Left cardiac atrium (tissue), 4 donors: ENCODE data around the gene P2RX1. TPM values are rescaled to one million over a fixed set of nuclear protein-coding genes. Genes with fewer than 3 reads are reported as not detected.
A peak's percentile ranks its signal among the peaks of the same experiment; 100 is the strongest.
"Not testable (repeated sequence)": the region's sequence is repeated elsewhere in the genome, so short reads cannot be mapped to it uniquely, and the experiment has no call there.

Experiments
- ATAC-seq, 2 donors: fragments of 200-7000 bp; cut with Tn5 transposase; one replicate each; pipeline ENCODE4 v1.9.1; 2020; ENCODE audit warnings: mild to moderate bottlenecking in 2 of 2, moderate library complexity in 2 of 2
- DNase-seq: peaks from one replicate; pipeline ENCODE4 v3.0.0-alpha.2; 2020
- intact Hi-C, 2 donors: fragments of 100-400 bp; cut with DNase I; formaldehyde crosslinking; loops; one replicate each; pipeline versions ENCODE4 v1.14.1 to v1.15.1; 2022 to 2023
- total RNA-seq, 2 donors: library from RNA; stranded (reverse); fragmentation: NEBNext Ultra II Directional; extraction: Animal tissue kit (Norgen Biotek cat#: 25700); gene quantifications; one replicate each; pipeline ENCODE4 v1.2.1, GENCODE V29; 2021
- donor health status: DM: no; HTN: yes; CAD: no.
- donor health status: DM: no; HTN: yes; CAD: no; lungs with severe emphysema.
- donor health status: DM: yes; HTN: yes; CAD: no.
- donor health status: Dilated cardiomyopathy.

The P2RX1 gene
- total RNA-seq, 2 donors from 2014 or later = 0.62 to 3.5 TPM

- no peak for DNase-seq
- ATAC-seq = no peak
- intact Hi-C loops = no loop called here
Measured at GRCh38 chr17:3954086-3954485, 37.8 kb upstream of the P2RX1 start.

DNA sequence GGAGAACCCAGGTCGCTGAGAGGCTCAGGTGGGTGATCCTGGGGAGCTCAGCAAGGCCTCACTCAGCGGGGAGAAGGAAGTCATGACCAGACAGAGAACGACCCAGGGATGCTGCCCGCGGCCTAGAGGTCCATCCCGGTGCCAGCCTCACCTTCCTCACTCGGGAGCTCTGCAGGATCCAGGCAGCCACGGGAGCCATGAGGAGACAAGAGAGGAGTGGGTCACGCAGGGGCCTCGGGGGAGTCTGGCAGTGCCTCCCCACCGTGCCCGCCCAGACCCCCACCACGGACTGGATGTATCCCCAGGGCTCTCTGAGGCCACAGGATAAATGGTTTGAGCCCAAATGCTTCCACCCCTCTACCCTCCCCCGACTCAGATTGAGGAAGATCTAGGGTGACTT is 37.3 kb upstream of the P2RX1 start:
- DNase-seq = no peak
- intact Hi-C loops = no loop called here
- ATAC-seq = no peak

DNA sequence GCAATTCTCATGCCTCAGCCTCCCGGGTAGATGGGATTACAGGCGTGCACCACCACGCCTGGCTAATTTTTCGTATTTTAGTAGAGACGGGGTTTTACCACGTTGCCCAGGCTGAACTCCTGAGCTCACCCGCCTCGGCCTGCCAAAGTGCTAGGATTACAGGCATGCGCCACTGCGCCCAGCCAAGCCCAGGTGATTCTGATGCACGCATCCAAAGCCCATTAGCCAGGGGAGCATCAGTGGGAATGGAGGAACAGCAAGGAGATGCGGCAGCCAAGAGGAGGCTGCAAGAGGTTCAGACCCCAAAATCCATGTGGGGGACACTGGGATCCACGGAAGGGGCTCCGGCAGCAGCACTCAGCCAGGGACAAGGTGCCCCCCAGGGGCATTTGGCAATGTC is 35.9 kb upstream of the P2RX1 start:
- no peak for ATAC-seq
- no peak for DNase-seq
- intact Hi-C loops = no loop called here

GRCh38 chr17:3951420-3951819 is 35.2 kb upstream of the P2RX1 start:
- intact Hi-C loops = no loop called here
- ATAC-seq (no peak), DNase-seq (no peak)

GRCh38 chr17:3951003-3951402 is 34.7 kb upstream of the P2RX1 start:
- no peak for ATAC-seq
- no peak for DNase-seq
- intact Hi-C loops = no loop called here

DNA sequence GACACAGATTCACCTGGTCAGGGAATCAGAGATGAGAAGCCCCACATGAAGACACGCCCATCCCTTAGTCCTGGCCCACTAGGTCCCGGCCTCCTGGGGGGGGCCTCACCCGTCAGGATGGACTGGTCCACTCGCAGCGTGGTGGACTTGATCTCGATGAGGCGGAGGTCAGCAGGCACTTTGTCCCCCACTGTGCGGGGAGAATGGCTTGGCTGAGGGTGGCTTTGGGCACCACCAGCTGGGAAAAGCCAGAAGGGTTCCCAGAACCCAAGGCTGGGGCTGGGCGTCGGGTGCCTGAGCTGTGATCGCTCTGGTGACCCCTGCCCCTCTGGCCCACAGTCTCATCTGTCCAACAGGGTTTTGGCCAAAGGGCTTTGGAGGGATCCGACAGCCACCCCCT is 34.3 kb upstream of the P2RX1 start:
- ATAC-seq (no peak), DNase-seq (no peak)
- intact Hi-C loops = no loop called here

GRCh38 chr17:3949418-3949817 is 33.2 kb upstream of the P2RX1 start:
- intact Hi-C loops = no loop called here
- DNase-seq = no peak
- no peak for ATAC-seq

DNA sequence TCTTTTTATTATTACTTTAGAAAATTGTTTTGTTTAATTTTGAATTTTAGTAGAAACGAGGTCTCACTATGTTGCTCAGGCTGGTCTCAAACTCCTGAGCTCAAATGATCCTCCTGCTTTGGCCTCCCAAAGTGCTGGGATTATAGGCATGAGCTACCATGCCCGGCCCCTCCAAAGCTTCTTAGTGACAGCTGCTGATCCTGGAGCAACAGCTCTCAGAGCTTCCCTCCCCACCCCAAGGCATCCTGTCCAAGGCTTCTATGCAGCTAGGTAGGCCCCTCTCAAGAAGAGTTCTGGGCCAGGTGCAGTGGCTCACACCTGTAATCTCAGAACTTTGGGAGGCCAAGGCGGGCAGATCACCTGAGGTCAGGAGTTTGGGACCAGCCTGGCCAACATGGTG is 32.3 kb upstream of the P2RX1 start:
- ATAC-seq, intact Hi-C loops, DNase-seq: not testable (repeated sequence)

GRCh38 chr17:3947318-3947810 is 31.1 kb upstream of the P2RX1 start:
- DNase-seq (no peak), ATAC-seq (no peak)
- intact Hi-C loops = no loop called here

GRCh38 chr17:3946711-3947235 is 30.5 kb upstream of the P2RX1 start:
- ATAC-seq = no peak
- intact Hi-C loops = no loop called here
- no peak for DNase-seq

- ATAC-seq = peak; percentile 95 to 96
- intact Hi-C loops = no loop called here
- peak; percentile 76 for DNase-seq
Measured at GRCh38 chr17:3944485-3945388, 28.5 kb upstream of the P2RX1 start.

DNA sequence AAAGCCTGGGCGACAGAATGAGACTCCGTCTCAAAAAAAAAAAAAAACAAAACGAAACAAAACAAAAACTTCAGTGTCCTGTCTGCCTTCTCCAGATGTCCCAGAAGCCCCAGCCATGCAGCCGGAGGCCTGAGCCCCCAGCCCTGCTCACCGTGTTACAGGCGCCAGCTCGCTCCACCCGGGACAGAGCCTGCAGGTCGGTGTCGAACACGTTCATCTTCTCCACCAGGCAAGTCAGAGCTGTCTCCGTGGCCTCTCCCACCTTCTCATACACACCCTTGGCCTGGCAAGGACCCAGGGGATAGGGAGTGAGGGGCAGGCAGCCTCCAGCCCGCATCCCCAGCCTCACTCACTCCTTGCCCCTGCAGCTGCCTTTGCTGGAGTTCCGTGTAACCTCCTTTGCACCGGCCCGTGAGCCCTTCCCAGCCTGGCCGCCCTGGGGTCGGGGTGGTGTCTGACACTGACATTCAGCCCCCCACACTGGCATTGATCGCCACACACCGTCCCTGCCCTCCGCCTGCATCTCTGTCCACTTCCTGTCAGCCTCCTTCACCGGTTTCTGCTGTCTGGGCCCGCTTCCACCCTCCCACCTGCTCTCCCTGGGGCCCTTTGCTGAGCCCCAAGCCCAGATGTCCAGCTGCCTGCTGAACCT is 27.1 kb upstream of the P2RX1 start:
- intact Hi-C loops = no loop called here
- ATAC-seq = no peak
- DNase-seq = no peak

DNA sequence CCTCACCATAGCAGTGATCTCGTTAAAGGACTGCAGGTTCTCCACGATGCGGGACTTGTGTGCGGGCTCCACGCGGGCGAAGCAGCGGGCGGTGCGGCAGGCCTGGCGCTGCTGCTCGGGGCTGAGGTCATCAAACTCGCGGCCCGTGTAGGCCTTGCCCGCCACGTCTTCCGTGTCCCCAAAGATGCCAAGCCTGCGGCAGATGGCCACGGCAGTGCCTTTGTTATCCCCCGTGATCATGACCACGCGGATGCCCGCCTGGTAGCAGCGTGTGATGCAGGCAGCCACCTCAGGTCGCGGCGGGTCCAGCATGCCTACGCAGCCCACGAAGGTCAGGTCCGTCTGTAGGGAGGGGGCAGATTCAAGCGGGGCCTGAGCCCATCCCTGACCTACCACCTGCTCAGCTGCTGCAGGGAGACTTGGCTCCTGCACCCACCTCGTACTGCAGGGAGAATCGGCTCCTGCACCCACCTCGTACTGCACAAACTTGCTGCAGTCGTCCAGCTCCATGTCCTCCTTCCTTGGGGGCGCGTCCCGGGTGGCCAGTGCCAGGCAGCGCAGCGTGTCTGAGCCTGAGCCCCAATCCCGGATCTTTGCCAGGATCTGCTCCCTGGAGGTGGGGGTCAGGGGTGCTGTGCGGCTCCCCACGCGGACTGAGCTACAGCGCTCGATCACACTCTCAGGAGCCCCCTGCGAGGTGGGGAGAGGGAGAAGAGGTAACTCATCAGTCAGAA is 24.9 kb upstream of the P2RX1 start:
- ATAC-seq (no peak), DNase-seq (no peak)
- intact Hi-C loops = no loop called here

DNA sequence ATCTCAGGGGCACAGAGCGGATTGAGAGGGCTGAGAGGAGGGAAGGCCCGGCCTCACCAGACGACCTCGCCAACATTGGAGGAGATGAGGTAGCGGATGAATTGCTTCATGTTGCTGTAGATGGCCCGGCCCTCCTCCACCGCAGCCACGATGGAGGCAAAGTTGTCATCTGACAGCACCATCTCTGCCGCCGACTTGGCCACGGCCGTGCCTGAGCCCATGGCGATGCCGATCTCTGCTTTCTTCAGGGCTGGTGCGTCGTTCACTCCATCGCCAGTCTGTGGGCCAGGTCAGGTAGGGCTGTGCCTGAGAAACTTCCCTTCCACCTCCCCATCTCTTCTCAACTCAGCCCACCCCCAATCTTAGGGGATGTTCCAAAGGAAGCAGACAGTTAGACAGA is 21.1 kb upstream of the P2RX1 start:
- intact Hi-C loops = loop anchor here (5.0 to 10.0 kb wide), 2 partner anchors 65 to 137 kb away; no protein-coding TSS in a partner anchor
- ATAC-seq (no peak), DNase-seq (no peak)

DNA sequence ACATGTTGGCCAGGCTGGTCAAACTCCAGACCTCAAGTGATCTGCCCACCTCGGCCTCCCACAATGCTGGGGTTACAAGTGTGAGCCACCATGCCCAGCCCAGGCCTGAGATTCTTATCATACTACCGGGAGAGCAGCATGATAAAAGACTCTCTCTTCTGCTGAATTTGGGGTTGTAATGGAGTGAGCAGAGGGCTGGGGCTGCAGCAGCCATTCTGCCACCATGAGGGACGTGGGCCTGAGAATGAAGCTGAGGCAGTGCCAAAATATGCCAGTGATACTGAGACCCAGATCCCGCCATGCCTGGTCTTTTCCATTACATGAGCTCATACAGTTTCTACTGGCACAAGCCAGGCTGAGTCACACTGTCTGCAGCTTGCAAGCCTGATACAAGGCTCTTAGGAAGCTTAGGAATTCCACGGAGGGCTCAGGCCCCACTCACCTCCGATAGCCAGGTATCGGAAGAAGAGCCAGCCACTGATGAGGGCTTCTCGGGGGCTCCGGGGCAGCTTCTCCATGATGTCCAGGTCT is 19.6 kb upstream of the P2RX1 start:
- intact Hi-C loops = loop anchor here (1.0 to 10.0 kb wide), 3 partner anchors 66 to 139 kb away; no protein-coding TSS in a partner anchor
- ATAC-seq = peak in 1 of 2 donors; percentile 43
- no peak for DNase-seq

- ATAC-seq = peak; percentile 92 to 93
- intact Hi-C loops = loop anchor here (1.0 to 10.0 kb wide), 3 partner anchors 67 to 140 kb away; no protein-coding TSS in a partner anchor
Measured at GRCh38 chr17:3935140-3935542, 18.9 kb upstream of the P2RX1 start.

DNA sequence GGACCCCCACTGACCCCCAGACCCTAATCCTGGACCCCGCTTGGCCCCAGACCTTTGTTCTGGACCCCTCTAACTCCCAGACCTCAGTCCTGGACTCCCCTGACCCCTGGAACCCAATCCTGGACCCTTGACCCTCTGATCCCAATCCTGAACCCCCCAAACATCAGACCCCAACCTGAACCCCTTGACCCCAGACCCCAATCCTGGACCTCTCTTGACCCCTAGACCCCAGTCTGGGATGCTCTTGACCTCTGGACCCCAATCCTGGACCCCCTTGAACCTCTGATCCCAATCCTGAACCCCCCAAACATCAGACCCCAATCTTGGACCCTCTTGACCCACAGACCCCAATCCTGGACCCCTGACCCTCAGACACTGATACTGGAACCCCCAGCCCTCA is 13.5 kb upstream of the P2RX1 start:
- no peak for ATAC-seq
- no peak for DNase-seq
- intact Hi-C loops = loop anchor here (5.0 to 10.0 kb wide), 2 partner anchors 78 to 145 kb away; no protein-coding TSS in a partner anchor

More at GRCh38 chr17:3935140-3935542, 18.9 kb upstream of the P2RX1 start:
- peak; percentile 74 for DNase-seq

GRCh38 chr17:3929181-3929580 is 12.9 kb upstream of the P2RX1 start:
- DNase-seq = no peak
- peak in 1 of 2 donors; percentile 9 for ATAC-seq

DNA sequence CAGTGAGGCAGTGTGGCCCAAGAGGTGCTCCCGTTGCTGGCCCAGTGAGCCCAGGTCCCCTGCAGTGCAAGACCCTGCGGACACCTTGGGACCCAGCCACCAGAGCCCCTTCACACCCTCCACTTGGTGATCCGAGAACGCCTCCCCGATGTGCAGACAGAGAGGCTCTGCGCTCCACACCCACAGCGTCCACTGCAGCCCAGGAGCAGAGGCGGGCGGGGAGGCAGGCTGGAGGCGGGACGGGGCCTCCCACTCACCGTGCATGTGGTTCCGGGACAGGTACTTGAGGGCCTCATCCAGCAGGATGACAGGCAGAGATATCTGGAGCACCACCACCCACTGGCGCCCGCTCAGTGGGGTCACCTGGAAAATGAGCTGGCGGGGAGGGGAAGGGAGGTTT is 12.1 kb upstream of the P2RX1 start:
- no peak for DNase-seq

More at GRCh38 chr17:3929181-3929580, 12.9 kb upstream of the P2RX1 start:
- intact Hi-C loops = loop anchor here in 1 of 2 donors (5.0 kb wide), 1 partner anchor 78 kb away; no protein-coding TSS in a partner anchor

More for the DNA sequence above, 12.1 kb upstream of the P2RX1 start:
- intact Hi-C loops = loop anchor here in 1 of 2 donors (5.0 kb wide), 1 partner anchor 79 kb away; no protein-coding TSS in a partner anchor
- no peak for ATAC-seq
